ENCODE results near the gene TENT4B.
A peak's percentile ranks its signal among the peaks of the same experiment; 100 is the strongest.
"Not testable (repeated sequence)": the region's sequence is repeated elsewhere in the genome, so short reads cannot be mapped to it uniquely, and the experiment has no call there.

Gene TENT4B

DNA sequence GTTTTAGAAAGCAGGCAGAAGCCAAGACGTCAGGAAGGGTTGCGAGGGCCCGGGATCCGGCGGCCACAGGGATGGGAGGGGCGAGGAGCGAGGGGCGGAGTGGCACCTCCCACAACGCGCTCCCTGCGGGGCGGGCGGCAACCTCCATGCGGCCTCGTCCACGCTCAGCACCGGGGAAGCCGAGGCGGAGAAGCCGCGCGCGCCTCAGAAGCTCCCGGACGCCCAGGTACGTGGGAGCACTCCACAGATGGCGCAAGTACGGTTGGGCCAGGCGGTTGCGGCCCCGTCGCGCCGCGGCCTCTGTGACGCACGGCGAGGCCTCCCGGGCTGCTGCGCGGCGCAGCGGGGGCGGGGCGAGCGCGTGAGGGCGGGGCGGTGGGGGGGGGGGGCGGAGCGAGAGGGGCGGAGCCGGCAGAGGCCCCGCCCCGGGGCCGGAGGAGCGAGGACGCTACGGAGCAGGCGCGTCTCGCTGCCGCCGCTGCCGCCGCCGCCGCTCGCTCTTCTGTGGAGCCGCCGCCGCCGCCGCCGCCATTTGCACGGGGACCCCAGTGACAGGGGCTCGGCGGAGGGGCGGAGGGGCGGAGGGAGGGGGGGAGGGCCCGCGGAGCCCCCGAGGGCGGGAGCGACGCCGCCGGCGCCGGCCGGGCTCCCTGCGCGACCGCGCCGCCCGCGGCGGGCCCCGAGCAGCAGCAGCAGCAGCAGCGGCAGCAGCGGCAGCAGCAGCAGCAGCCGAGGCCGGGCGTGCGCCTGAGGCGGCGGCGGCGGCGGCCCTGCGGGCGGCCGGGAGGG is at the start of gene TENT4B:
Gene TENT4B, plus strand, starts transcription at position 500 of the 789 bp plus-strand sequence. CDS start 316 bp downstream, outside the sequence.
- DNase-seq, result peak; percentile 86

DNA sequence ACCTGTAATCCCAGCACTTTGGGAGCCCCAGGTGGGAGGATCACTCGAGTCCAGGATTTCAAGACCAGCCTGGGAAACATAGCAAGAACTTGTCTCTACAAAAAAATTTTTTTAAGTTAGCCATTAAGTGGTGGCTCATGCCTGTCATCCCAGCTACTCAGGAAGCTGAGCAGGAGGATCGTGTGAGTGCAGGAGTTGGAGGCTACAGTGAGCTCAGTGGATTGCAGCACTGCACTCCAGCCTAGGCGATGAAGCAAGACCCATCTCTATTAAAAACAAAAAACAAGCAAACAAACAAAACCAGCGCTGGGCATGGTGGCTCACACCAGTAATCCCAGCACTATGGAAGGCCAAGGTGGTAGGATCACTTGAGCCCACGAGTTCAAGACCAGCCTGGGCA is 49.3 kb upstream of the TENT4B start:
- DNase-seq, result no peak

GRCh38 chr16:50114357-50115129 is 38.6 kb upstream of the TENT4B start:
- DNase-seq, result no peak

- DNase-seq, result no peak
Measured at GRCh38 chr16:50120711-50121110, 32.4 kb upstream of the TENT4B start.

DNA sequence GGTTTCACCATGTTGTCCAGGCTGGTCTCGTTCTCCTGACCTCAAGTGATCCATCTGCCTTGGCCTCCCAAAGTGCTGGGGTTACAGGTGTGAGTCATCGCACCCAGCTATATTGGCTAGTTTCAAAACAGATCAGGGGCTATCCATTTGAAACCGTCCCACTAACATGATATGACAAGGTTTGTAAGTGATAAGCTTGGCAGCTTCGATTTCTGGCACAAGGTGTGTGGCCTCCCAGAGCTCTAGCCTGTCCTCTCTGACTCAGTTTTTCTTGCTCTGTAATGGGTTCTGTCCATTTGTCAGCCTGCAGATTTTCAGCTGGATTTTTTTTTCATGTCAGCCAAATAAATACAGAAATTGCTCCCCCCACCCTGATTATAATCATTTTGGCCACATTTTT is 31.8 kb upstream of the TENT4B start:
- no peak for DNase-seq

DNA sequence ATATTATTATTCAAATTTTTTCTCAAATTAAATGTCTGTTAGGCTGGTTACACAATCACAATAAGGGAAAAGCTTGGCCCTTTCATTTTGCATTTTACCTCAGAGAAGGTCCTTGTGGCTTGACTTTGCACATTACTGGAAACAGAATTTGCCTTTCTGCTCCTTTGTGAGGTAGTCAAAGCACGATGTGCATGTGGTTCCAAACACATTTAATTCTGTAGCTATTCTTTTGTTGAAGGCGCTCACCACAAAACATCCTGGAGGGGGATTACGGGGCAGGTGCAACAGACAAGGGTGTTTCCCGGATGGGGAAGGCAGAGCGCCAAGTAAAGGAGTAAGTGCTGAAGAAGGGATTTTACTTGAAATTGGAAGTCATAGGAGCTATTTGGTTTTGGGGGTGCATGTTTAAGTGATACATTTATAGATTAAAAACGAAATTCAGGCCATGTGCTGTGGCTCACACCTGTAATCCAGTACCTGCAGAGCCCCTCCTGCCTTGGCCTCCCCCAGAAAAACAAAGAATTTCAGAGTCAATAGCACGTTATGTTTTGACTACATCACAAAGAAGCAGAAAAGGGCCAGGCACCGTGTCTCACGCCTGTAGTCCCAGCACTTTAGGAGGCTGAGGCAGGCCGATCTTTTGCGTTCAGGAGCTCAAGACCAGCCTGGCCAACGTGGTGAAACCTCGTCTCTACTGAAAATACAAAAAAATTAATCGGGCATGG is 31.2 kb upstream of the TENT4B start:
- DNase-seq, result peak; percentile 2

GRCh38 chr16:50123417-50123816 is 29.7 kb upstream of the TENT4B start:
- DNase-seq, result no peak

- no peak for DNase-seq
Measured at GRCh38 chr16:50124769-50125168, 28.3 kb upstream of the TENT4B start.

GRCh38 chr16:50126183-50126582 is 26.9 kb upstream of the TENT4B start:
- no peak for DNase-seq

DNA sequence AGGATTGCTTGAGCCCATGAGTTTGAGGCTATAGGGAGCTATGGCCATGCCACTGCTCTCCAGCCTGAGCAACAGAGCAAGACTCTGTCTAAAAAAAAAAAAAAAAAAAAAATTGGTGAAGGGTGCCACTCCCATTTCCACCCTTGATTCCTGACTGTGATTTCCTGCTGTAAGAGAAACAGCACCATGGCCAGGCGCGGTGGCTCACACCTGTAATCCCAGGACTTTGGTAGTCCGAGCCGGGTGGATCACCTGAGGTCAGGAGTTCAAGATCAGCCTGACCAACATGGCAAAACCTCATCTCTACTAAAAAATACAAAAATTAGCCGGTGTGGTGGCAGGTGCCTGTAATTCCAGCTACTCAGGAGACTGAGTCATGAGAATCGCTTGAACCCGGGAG is 20.5 kb upstream of the TENT4B start:
- not testable (repeated sequence) for DNase-seq

- DNase-seq, result no peak
Measured at GRCh38 chr16:50133214-50133613, 19.9 kb upstream of the TENT4B start.

DNA sequence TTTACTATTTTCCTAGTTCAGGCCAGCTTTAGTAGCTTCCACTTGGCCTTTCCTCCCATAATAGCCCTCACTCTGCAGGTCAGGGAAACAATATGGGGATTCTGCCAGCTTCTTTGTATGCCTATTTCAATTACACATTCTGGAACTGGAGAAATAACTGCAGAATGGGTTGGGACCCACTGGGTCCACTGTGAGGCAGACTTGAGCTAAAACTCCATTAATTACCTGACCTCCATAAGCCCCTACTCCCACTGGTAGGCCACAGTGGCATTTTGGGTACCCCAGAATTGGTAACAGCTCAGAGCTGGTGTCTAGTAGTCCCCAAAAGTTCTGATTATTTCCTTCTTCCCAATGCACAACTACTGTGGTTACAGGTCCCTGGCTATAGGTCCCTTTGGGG is 16.7 kb upstream of the TENT4B start:
- DNase-seq, result no peak

- DNase-seq, result no peak
Measured at GRCh38 chr16:50137268-50137667, 15.8 kb upstream of the TENT4B start.

GRCh38 chr16:50139580-50139979 is 13.5 kb upstream of the TENT4B start:
- DNase-seq, result no peak

DNA sequence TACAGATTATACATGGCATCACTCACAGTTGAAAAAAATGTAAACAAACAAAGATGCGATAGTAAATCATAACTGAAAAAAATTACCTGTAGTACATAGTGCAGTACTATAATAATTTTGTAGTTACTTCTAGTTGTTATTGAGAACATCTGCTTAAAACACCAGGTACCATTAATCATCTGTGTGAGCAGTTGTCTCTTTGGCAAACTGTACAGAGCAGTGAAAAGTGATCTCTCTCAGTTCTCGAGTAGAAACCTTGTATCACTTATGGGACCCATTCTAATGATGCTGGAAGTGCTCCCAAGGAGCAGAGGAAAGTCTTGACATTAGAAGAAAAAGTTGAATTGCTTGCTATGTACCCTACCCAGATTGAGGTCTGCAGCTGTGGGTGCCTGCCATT is 8.9 kb upstream of the TENT4B start:
- DNase-seq, result no peak

- no peak for DNase-seq
Measured at GRCh38 chr16:50146479-50147435, 6.3 kb upstream of the TENT4B start.

DNA sequence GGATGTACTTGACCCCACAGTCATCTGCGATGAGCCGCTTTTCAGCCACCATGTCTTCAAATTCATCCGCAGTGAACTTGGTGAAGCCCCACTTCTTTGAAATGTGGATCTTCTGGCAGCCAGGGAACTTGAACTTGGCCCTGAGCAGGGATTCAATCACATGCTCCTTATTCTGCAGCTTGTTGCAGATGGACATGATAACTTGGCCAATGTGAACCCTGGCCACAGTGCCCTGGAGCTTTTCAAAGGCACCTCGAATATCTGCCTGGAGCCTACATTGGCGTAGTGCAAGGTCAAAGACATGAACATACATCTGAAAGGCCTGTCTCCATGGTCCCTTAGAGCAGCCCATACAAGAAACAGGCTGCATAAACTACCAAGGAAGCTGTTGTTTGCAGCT is 1.8 kb upstream of the TENT4B start:
- DNase-seq, result no peak

GRCh38 chr16:50151756-50152155 is 1.4 kb upstream of the TENT4B start:
- DNase-seq, result no peak

DNA sequence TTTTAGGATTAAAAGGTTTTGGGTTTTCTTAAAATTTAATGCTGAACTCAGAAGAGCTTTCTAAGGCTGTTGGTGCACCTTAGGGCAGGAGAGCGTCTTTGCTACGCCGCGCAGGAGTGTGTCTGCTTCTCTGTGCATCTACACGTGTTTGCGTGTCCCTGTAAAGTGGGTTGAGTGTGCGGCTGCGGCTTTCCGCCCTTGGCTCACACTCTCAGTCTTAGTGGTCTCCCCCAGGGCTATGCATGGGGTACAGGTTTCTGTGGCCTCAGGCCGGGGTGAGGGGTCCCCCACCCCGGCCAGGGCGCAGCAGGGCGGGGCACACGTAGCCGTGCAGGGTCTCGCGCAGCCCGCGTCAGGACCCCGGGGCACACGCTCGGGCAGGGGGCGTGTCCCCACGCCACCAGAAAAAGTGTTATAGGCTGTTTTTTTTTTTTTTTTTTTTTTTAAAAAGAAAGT is 727 bp upstream of the TENT4B start:
- DNase-seq, result peak; percentile 51

DNA sequence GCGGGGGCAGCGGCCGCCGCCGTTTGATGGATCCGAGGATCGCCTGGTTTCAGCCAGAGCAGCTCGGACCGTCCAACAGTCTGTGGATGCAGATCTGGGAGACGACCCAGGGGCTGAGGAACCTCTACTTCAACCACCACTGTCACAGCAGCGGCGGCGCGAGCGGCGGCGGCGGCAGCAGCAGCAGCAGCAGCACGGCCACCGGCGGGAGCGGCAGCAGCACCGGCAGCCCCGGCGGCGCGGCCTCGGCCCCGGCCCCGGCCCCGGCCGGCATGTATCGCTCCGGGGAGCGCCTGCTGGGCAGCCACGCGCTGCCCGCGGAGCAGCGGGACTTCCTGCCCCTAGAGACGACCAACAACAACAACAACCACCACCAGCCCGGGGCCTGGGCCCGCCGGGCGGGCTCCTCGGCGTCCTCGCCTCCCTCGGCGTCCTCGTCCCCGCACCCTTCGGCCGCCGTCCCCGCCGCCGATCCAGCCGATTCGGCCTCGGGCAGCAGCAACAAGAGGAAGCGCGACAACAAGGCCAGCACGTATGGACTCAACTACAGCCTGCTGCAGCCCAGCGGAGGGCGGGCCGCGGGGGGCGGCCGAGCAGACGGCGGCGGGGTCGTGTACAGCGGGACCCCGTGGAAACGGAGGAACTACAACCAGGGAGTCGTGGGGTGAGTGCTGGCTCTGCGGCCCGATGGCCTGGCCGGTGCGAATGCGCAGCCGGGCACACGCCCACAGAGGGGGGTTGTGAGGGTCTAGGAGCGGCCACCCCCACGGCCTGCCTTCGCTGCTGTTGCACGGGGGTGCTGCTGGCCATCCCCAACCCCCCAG is 702 bp downstream of the TENT4B start:
- DNase-seq, result peak; percentile 39

DNA sequence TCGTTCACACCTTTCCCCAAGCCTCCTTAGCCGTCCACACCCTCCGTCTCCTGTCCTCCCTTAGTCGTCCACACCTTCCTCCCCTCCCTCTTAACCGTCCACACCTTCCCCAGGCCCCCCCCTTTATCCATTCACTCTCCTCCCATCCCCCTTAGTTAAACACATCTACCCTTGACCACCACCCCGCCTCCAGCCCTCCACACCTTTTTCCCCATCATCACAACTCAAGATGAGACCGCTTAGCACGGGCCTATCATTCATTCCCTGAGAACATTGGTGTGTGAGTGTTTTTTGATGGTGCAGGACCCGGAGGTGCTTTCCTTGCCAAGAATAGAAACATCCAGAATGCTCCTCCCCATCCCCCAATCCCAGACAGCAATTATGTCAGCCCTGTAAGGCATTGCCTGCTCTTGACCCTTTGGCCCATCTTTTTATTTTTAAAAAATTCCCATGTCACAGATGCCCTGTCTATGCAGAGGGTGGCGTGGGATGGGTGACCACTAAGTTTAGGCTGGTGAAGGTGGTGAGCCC is 1.4 kb downstream of the TENT4B start:
- DNase-seq, result no peak

Data from activated CD4-positive, alpha-beta T cell treated with anti-CD3 and anti-CD28 coated beads, Interleukin-2, amount 50 U/mL, for 1 hour (primary cell).